GM12892 (cell line): ENCODE measurements around the gene OR10D3. TPM values are rescaled to one million over a fixed set of nuclear protein-coding genes. Genes with fewer than 3 reads are reported as not detected.
"Not testable (repeated sequence)": the region's sequence is repeated elsewhere in the genome, so short reads cannot be mapped to it uniquely, and the experiment has no call there.

Experiments used
- DNase-seq: peaks from one replicate; pipeline ENCODE4 v3.0.0; 2011; ENCODE audit not compliant: insufficient read length
- FAIRE-seq: peaks from 2 replicates; lab custom pipeline; 2011; peaks lifted over from hg19 to GRCh38; lab: Jason Lieb, UNC
- POLR2A ChIP-seq: IDR thresholded peaks from 2 replicates; pipeline ENCODE4 v1.6.1; 2011; ENCODE audit warnings: low read depth, low read length, control low read depth
- POLR2AphosphoS5 ChIP-seq: IDR thresholded peaks from 2 replicates; pipeline ENCODE4 v1.6.1; 2011; ENCODE audit warnings: low read depth, low read length, control low read depth
- TAF1 ChIP-seq: IDR thresholded peaks from 2 replicates; pipeline ENCODE4 v1.6.1; 2011; ENCODE audit warnings: low read depth, mild to moderate bottlenecking, control low read depth, low read length, borderline replicate concordance
- polyA plus RNA-seq: library from polyadenylated mRNA; unstranded; fragments of >200 nt; gene quantifications from one replicate; pipeline ENCODE4 v1.2.1, GENCODE V29; 2012; ENCODE audit warnings: missing spikeins, inconsistent platforms; ENCODE audit not compliant: missing spikeins

The OR10D3 gene
- not detected for polyA plus RNA-seq

DNA sequence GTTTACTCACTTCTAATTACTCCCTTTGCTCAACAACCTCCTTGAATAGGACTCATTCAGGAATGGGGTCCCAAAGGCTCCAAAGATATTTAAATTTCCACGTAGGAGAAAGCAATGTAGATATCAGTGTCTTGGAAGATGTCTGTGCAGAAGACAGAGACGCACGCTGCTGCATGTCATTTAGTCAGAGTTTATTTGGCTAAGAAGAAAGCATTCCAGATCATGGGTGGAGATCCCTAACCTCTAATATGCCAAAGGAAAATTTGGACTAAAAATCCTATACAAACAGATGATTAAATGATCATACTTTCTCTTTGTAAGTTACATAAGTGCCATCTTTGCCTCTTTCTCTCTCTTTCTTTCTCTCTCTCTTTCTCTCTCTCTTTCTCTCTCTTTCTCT lies at the start of gene OR10D3:
TSS of gene OR10D3 (plus strand) at position 278 of the 400 bp plus-strand sequence. CDS start 1,925 bp downstream, outside the sequence.
- FAIRE-seq (no peak), DNase-seq (no peak)
- no peak for TF ChIP-seq POLR2A
- TF ChIP-seq POLR2AphosphoS5: no peak
- TF ChIP-seq TAF1: no peak

- FAIRE-seq (no peak), DNase-seq (no peak)
- TF ChIP-seq TAF1: no peak
- TF ChIP-seq POLR2A: no peak
- no peak for TF ChIP-seq POLR2AphosphoS5
Measured at GRCh38 chr11:124143034-124143433, 40.1 kb upstream of the OR10D3 start.

- FAIRE-seq (no peak), DNase-seq (no peak)
- TF ChIP-seq TAF1 (no peak), POLR2AphosphoS5 (no peak), POLR2A (no peak)
Measured at GRCh38 chr11:124147951-124148350, 35.2 kb upstream of the OR10D3 start.

DNA sequence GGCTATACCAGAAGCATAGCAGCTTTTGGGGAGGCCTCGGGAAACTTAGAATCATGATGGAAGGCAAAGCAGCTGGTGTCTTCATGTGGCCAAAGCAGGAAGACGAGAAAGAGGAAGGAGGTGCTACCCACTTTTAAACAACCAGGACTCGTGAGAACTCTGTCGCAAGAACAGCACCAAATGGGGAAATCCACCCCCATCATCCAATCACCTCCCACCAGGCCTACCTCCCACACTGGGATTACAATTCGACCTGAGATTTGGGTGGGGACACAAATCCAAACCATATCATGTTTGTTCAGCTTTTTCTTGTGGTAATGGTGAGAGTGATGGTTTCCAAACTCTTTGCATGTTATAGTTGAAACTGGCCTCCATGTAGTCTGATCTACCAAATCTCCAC lies 32.5 kb upstream of the OR10D3 start:
- no peak for TF ChIP-seq POLR2A
- no peak for TF ChIP-seq TAF1
- no peak for TF ChIP-seq POLR2AphosphoS5
- DNase-seq (no peak), FAIRE-seq (peak; percentile 82)

DNA sequence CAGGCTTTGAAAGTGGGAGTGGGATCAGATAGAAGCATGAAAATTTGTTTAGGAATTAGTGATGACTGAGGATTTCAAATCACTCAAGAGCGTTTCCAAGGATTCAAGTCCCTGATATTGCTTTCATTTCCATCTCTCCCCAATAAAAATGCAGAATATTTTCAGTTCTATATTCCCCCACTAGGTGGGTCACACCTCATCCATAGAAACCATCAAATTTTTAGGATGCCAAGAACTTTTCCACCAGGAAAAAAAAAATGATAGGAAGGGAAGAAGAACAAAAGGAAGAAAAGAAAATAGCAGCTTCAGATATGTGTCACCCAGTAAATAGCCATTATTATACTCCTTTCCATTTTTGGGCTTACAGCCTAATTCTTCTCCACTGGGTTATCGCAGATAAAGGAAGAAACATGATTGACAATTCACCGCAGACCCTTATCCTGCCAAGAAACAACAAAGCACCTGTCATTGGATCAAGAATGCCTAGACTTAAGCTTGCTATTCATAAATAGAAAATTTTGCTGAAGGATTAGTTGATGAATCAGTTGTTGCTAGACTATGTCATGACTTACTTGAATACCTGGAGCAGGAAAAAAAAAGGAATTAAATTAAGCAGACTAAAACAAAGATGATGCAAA lies 30.3 kb upstream of the OR10D3 start:
- DNase-seq: no peak
- TF ChIP-seq POLR2AphosphoS5 (no peak), TAF1 (no peak), POLR2A (no peak)
- no peak for FAIRE-seq

GRCh38 chr11:124153821-124154220 lies 29.3 kb upstream of the OR10D3 start:
- FAIRE-seq (no peak), DNase-seq (no peak)
- no peak for TF ChIP-seq POLR2A
- TF ChIP-seq TAF1: no peak
- TF ChIP-seq POLR2AphosphoS5: no peak

DNA sequence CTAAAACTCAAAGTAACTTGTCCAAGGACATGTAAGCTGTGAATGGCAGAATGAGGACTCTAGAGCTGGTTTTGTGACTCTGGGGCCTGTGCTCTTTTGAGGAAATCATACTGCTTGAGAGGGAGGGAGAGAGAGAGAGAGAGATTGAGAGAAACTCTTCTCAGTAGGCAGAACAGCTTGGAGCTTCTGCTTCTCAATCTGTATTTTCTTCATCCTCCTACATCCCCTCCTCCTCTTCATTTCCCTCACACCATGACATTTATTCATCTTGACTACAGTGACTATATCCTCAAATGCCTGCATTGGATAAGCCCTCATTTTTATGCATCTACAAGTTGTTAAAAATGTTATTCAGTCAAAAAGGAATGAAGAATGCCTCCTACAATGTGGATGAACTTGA lies 23.7 kb upstream of the OR10D3 start:
- FAIRE-seq (no peak), DNase-seq (no peak)
- TF ChIP-seq POLR2A (no peak), POLR2AphosphoS5 (no peak), TAF1 (no peak)

- TF ChIP-seq POLR2AphosphoS5 (no peak), POLR2A (no peak), TAF1 (no peak)
- FAIRE-seq (no peak), DNase-seq (no peak)
Measured at GRCh38 chr11:124160986-124161385, 22.2 kb upstream of the OR10D3 start.

- TF ChIP-seq TAF1 (no peak), POLR2AphosphoS5 (no peak), POLR2A (no peak)
- FAIRE-seq (no peak), DNase-seq (no peak)
Measured at GRCh38 chr11:124167826-124168231, 15.3 kb upstream of the OR10D3 start.

- DNase-seq: no peak
- TF ChIP-seq TAF1 (no peak), POLR2AphosphoS5 (no peak), POLR2A (no peak)
- FAIRE-seq: peak; percentile 38
Measured at GRCh38 chr11:124168796-124169195, 14.3 kb upstream of the OR10D3 start.

- not testable (repeated sequence) for DNase-seq, FAIRE-seq
Measured at GRCh38 chr11:124170315-124170714, 12.8 kb upstream of the OR10D3 start.

GRCh38 chr11:124170801-124171586 lies 12.2 kb upstream of the OR10D3 start:
- DNase-seq (no peak), FAIRE-seq (no peak)
- TF ChIP-seq POLR2AphosphoS5 (no peak), TAF1 (no peak), POLR2A (no peak)
